Spleen (tissue), 11 donors: ENCODE data around the gene TBC1D30. TPM values are rescaled to one million over a fixed set of nuclear protein-coding genes. Genes with fewer than 3 reads are reported as not detected.

Experiments used
- DNase-seq: peaks from one replicate; pipeline ENCODE4 v3.0.0-alpha.2; 2020
- H3K27ac ChIP-seq, 8 donors: fragments of 200-600 bp; sonication (generic) in 7 of 8; 1 replicate in 4 of 8; 2 replicates in 4 of 8; pipeline versions ENCODE4 v1.5.0 to v1.8.0; 2016 to 2021; ENCODE audit warnings: inconsistent platforms in 4 of 8, mild to moderate bottlenecking in 4 of 8, moderate library complexity in 1 of 8
- H3K27me3 ChIP-seq, 7 donors: fragments of 200-600 bp; sonication (generic) in 6 of 7; replicated peaks in 1 of 7; 1 replicate in 4 of 7; 2 replicates in 3 of 7; pipeline versions ENCODE4 v1.5.0 to v1.8.0; 2016 to 2021; ENCODE audit warnings: inconsistent platforms in 3 of 7, mild to moderate bottlenecking in 1 of 7
- H3K36me3 ChIP-seq, 6 donors: fragments of 200-600 bp; sonication (generic) in 5 of 6; 1 replicate in 4 of 6; 2 replicates in 2 of 6; pipeline versions ENCODE4 v1.5.0 to v1.8.0; 2016 to 2021; ENCODE audit warnings: inconsistent platforms in 2 of 6
- H3K4me1 ChIP-seq, 6 donors: fragments of 200-600 bp; sonication (generic) in 5 of 6; 1 replicate in 3 of 6; 2 replicates in 3 of 6; pipeline versions ENCODE4 v1.5.0 to v1.8.0; 2016 to 2021; ENCODE audit warnings: inconsistent platforms in 3 of 6
- H3K4me3 ChIP-seq, 8 donors: fragments of 200-600 bp; sonication (generic) in 7 of 8; 1 replicate in 4 of 8; 2 replicates in 4 of 8; pipeline versions ENCODE4 v1.5.0 to v1.8.0; 2016 to 2021; ENCODE audit warnings: inconsistent platforms in 4 of 8, mild to moderate bottlenecking in 4 of 8, moderate library complexity in 2 of 8
- H3K9me3 ChIP-seq, 8 donors: fragments of 200-600 bp; sonication (generic) in 7 of 8; 1 replicate in 4 of 8; 2 replicates in 4 of 8; pipeline versions ENCODE4 v1.5.0 to v1.8.0; 2016 to 2021; ENCODE audit warnings: inconsistent platforms in 4 of 8
- POLR2A ChIP-seq, 3 donors: fragments of 450-650 bp; IDR thresholded peaks; one replicate each; pipeline ENCODE4 v1.5.1; 2017; ENCODE audit warnings: antibody characterized with exemption in 3 of 3, mild to moderate bottlenecking in 1 of 3
- POLR2AphosphoS5 ChIP-seq, 3 donors: sonication (generic); formaldehyde crosslinking; IDR thresholded peaks; one replicate each; pipeline ENCODE4 v1.5.1; 2017; ENCODE audit warnings: antibody characterized with exemption in 3 of 3
- intact Hi-C: fragments of 100-400 bp; cut with DNase I; formaldehyde crosslinking; loops from one replicate; pipeline ENCODE4 v1.15.0; 2023; ENCODE audit warnings: low total_unique reads
- polyA plus RNA-seq, 3 donors: library from polyadenylated mRNA; stranded (reverse); fragments of 200-250 nt; gene quantifications; one replicate each; pipeline ENCODE4 v1.2.1, GENCODE V29; 2013
- total RNA-seq, 7 donors: library from RNA; depleted of rRNA in 3 of 7; stranded (reverse); fragments of >200 nt in 3 of 7; fragmentation: NEBNext Ultra II Directional in 4 of 7; extraction: Animal tissue kit (Norgen Biotek cat#: 25700) in 4 of 7; gene quantifications; one replicate each; pipeline versions ENCODE4 v1.1.0 to v1.2.1, GENCODE V29; 2016 to 2021
- TF ChIP-seq, protein P1 (sequence below), 11 experiments: fragments of 200-600 bp in 7 of 11; fragments of 450-650 bp in 4 of 11; sonication (generic) in 4 of 11; IDR thresholded peaks in 8 of 11; conservative IDR thresholded peaks in 3 of 11; 1 replicate in 7 of 11; 2 replicates in 4 of 11; pipeline versions ENCODE4 v1.4.0 to v1.8.0; 2016 to 2021; ENCODE audit warnings: antibody characterized with exemption in 11 of 11, inconsistent platforms in 4 of 11, mild to moderate bottlenecking in 1 of 11
- donor health status: healthy with polysubstance abuse.
- donor health status: DM: no; HTN: no; CAD: no; lungs with moderate emphysema.
- donor health status: DM: no; HTN: no; CAD: no.
- donor health status: Bipolar disorder and iron deficiency.
- donor health status: healthy.
- donor health status: DM: no; HTN: no; CAD: no.
- donor health status: DM: yes; HTN: yes; CAD: no.

TBC1D30 gene
- total and polyA plus RNA-seq, 10 donors: 1.3 to 15.7 (median 8.4) TPM

DNA sequence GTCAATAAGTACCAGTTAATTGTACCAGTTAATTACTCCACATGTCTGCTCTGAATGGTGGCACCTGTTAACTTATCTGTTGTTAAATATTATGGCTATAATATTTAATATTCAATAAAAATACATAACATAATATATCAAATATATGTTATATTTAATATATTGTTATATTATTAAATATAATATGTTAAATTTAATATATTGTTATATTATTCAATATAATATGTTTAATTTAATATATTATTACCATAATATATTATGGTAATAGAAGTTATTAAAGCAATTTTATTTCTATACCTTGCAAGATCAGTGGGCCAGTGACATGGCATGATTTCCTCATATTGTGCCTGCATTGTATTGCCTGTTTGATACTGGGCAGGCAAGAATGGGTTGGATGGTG is 98.4 kb downstream of the TBC1D30 start:
- Histone ChIP-seq H3K27me3 (peaks cover 0 to 5% (median 0%) of the 10 kb centered on the region in 7 donors), H3K4me1 (no peaks in the 10 kb centered on the region), H3K9me3 (no peaks in the 10 kb centered on the region), H3K36me3 (no peaks in the 10 kb centered on the region), H3K27ac (no peak overlapping the region), H3K4me3 (no peak overlapping the region)
- no peak for TF ChIP-seq POLR2AphosphoS5 (IDR thresholded peaks at IDR 0.05)
- no peak for TF ChIP-seq POLR2A (IDR thresholded peaks at IDR 0.05)
- TF ChIP-seq, protein P1, sequence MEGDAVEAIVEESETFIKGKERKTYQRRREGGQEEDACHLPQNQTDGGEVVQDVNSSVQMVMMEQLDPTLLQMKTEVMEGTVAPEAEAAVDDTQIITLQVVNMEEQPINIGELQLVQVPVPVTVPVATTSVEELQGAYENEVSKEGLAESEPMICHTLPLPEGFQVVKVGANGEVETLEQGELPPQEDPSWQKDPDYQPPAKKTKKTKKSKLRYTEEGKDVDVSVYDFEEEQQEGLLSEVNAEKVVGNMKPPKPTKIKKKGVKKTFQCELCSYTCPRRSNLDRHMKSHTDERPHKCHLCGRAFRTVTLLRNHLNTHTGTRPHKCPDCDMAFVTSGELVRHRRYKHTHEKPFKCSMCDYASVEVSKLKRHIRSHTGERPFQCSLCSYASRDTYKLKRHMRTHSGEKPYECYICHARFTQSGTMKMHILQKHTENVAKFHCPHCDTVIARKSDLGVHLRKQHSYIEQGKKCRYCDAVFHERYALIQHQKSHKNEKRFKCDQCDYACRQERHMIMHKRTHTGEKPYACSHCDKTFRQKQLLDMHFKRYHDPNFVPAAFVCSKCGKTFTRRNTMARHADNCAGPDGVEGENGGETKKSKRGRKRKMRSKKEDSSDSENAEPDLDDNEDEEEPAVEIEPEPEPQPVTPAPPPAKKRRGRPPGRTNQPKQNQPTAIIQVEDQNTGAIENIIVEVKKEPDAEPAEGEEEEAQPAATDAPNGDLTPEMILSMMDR (IDR thresholded peaks at IDR 0.05 in 8 of 11, conservative IDR thresholded peaks at IDR 0.05 in 3 of 11): no peak
- no peak for DNase-seq
- intact Hi-C loops: no loop called here

DNA sequence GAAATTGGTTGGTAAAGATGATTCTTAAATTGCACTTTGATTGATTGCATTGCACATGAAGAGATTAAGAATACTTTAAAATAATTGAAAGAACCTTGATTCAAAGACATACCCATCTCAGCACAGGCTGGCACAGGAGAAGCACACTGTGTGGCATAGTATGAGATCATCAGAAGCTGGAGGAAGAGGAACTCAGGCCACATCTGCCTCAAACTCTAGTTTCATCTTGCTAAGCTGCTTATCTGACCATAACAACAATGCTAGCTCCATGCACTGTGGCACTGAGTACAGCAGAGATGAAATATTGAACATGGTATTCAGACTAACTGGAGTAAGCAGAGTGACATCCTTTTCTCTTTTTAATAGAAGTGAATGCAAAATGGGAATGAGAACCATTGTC is 99.1 kb downstream of the TBC1D30 start:
- Histone ChIP-seq H3K27me3 (no peaks in the 10 kb centered on the region), H3K4me1 (no peaks in the 10 kb centered on the region), H3K27ac (no peak overlapping the region), H3K4me3 (no peak overlapping the region), H3K9me3 (no peaks in the 10 kb centered on the region), H3K36me3 (no peaks in the 10 kb centered on the region)
- DNase-seq: no peak
- intact Hi-C loops: no loop called here
- TF ChIP-seq POLR2A (IDR thresholded peaks at IDR 0.05): no peak
- TF ChIP-seq POLR2AphosphoS5 (IDR thresholded peaks at IDR 0.05): no peak
- TF ChIP-seq, protein P1 (IDR thresholded peaks at IDR 0.05 in 8 of 11, conservative IDR thresholded peaks at IDR 0.05 in 3 of 11): no peak

Other genes with a start within 250 kb of the TBC1D30 start
- 100 to 1,000 TPM in 3 of 7 donors, 10 to 100 TPM in 4; 69.1 to 120 (median 97.0) TPM for gene RASSF3, start 214.2 kb upstream of the TBC1D30 start, total RNA-seq
- 10 to 100 TPM; 31.0 to 51.5 (median 31.8) TPM for gene RASSF3, start 214.2 kb upstream of the TBC1D30 start, polyA plus RNA-seq
- 100 to 1,000 TPM in 6 of 7 donors, 10 to 100 TPM in 1; 99.4 to 154 (median 130) TPM for gene GNS, start 65.2 kb upstream of the TBC1D30 start, total RNA-seq
- gene GNS, start 65.2 kb upstream of the TBC1D30 start, polyA plus RNA-seq: 10 to 100 TPM in 2 of 3 donors, 1 to 10 TPM in 1; 8.3 to 17.1 (median 13.8) TPM